ENCODE data around the gene KRT15. TPM values are rescaled to one million over a fixed set of nuclear protein-coding genes. Genes with fewer than 3 reads are reported as not detected.

The KRT15 gene
- total and polyA plus RNA-seq, 9 of the 15 experiments (the other 6 are each of a cell fraction or from before 2014, with no cell fraction given) = 0.28 to 4.4 (median 0.56) TPM

GRCh38 chr17:41513168-41513547 lies 5.5 kb downstream of the KRT15 start:
- Histone ChIP-seq H3K4me3 (no peak overlapping the region), H3K9ac (ENCODE audit: insufficient read depth in 1 of 2, low read depth in 2 of 2, low read length in 2 of 2) (peak overlapping the region in 1 of 2 experiments; percentile 21; a peak in 1 of 4 replicates), H3K36me3 (ENCODE audit: control insufficient read depth, insufficient read depth, low read length) (no peaks in the 10 kb centered on the region), H3K79me2 (ENCODE audit: control insufficient read depth, insufficient read depth, low read length) (no peaks in the 10 kb centered on the region), H2AFZ (ENCODE audit: low read depth, low read length) (no peak overlapping the region), H3K27ac (ENCODE audit: extremely low read depth, low read depth, low read length) (no peak overlapping the region), H3K9me1 (ENCODE audit: control insufficient read depth, insufficient read depth, low read length) (no peaks in the 10 kb centered on the region), H4K20me1 (replicated peaks; ENCODE audit: control insufficient read depth, insufficient read depth, low read length) (no peaks in the 10 kb centered on the region), H3K9me3 (replicated peaks; ENCODE audit: control insufficient read depth, insufficient read depth, low read depth, low read length) (no peaks in the 10 kb centered on the region), H3K27me3 (ENCODE audit: control insufficient read depth in 2 of 2, insufficient read depth in 2 of 2, low read length in 2 of 2) (no peaks in the 10 kb centered on the region), H3K4me2 (ENCODE audit: insufficient read depth, low read length) (no peak overlapping the region), H3K4me1 (replicated peaks in 1 of 2; ENCODE audit: control insufficient read depth in 2 of 2, insufficient read depth in 2 of 2, low read length in 2 of 2) (peaks cover 37 to 44% of the 10 kb centered on the region in 2 experiments)
- TF ChIP-seq NFIX (CRISPR knock-in tag; IDR thresholded peaks at IDR 0.05; ENCODE audit: low read depth) (0 out of 2 replicates have a peak, but pooled peaks have one; percentile 23), ADNP (tag; IDR thresholded peaks at IDR 0.05) (no peak), HNRNPL (IDR thresholded peaks at IDR 0.05; ENCODE audit: low read depth, low read length) (no peak), ZSCAN29 (IDR thresholded peaks at IDR 0.05) (no peak), NFIC (IDR thresholded peaks at IDR 0.05) (peak; percentile 77), NFE2L1 (tag; IDR thresholded peaks at IDR 0.05; ENCODE audit: borderline replicate concordance, low read depth) (no peak), CTCF (IDR thresholded peaks at IDR 0.05 in 2 of 3, conservative IDR thresholded peaks at IDR 0.05 in 1 of 3; ENCODE audit: insufficient read depth in 2 of 3, low read depth in 1 of 3, low read length in 3 of 3) (no peak), SREBF1 (IDR thresholded peaks at IDR 0.05; ENCODE audit: borderline replicate concordance, low read depth, low read length) (no peak)
- DNase-seq (ENCODE audit: extremely low read depth in 1 of 4, low spot score in 3 of 4) (no peak), ATAC-seq (no peak), FAIRE-seq (no peak)
- BruUV-seq (replicated peaks) = no TSS peak
- in situ Hi-C loops (cut with MboI) (no loop called here), intact Hi-C loops (cut with micrococcal nuclease) (no loop called here)
- ChIA-PET POLR2A (interaction anchor here (0.8 to 1.7 kb wide), 3 partner anchors 12 to 15 kb away, joined by 3 to 7 read pairs (median 5); partner anchors contain the start of gene KRT19), CTCF (ENCODE audit: low intra/inter-chr PET ratio) (no interaction called here)
- 66% methylated on average over 5 of the region's 5 CpGs for WGBS (ENCODE audit: insufficient coverage, low coverage, missing lambda C conversion rate)
